HCT116 (cell line): ENCODE data around the gene ASCC2. TPM values are rescaled to one million over a fixed set of nuclear protein-coding genes. Genes with fewer than 3 reads are reported as not detected.

Experiments
- ATAC-seq: fragments of 200-7000 bp; cut with Tn5 transposase; 2 replicates; pipeline ENCODE4 v1.9.1; 2020; ENCODE audit warnings: mild to moderate bottlenecking, moderate library complexity
- BruUV-seq: library from RNA; stranded (reverse); fragments of 400-500 nt; replicated peaks from 2 replicates; lab custom pipeline; 2021; lab: Mats Ljungman, UMichigan
- CTCF ChIA-PET: fragments of 300-600 bp; sonication (Branson Sonifier 250); formaldehyde crosslinking; loops from one replicate; lab custom pipeline; 2021; ENCODE audit warnings: antibody characterized with exemption; lab: Charles Lee
- POLR2A ChIA-PET: fragments of 300-600, 350-600 bp; sonication (Branson Sonifier 250); formaldehyde crosslinking; loops from one replicate; lab custom pipeline; 2021; ENCODE audit warnings: antibody characterized with exemption; lab: Charles Lee
- RAD21 ChIA-PET, 2 experiments: fragments of 300-600 bp; sonication (Branson Sonifier 250); formaldehyde crosslinking; loops; one replicate each; lab custom pipeline; 2023; ENCODE audit warnings: low total read pairs in 2 of 2; ENCODE audit not compliant: uncharacterized antibody in 2 of 2, unreplicated experiment in 2 of 2, low non-redundant PET in 1 of 2; lab: Charles Lee
- DNase-seq: peaks from one replicate; pipeline ENCODE4 v3.0.0-alpha.2; 2010; ENCODE audit warnings: low read depth, low spot score
- H2AFZ ChIP-seq: fragments of 200-600 bp; shearing (Covaris generic), sonication (generic); 2 replicates; pipeline ENCODE4 v1.6.1; 2017; ENCODE audit warnings: low read depth, mixed run types, mixed read lengths, antibody characterized with exemption, low read length; ENCODE audit not compliant: poor library complexity, severe bottlenecking
- H3K27ac ChIP-seq: 2 replicates; pipeline ENCODE4 v1.5.1; 2012; ENCODE audit warnings: low read depth, low read length
- H3K27me3 ChIP-seq: fragments of 200-600 bp; sonication (generic); 2 replicates; pipeline ENCODE4 v1.6.1; 2016; ENCODE audit warnings: mixed run types, low read length, mixed read lengths; ENCODE audit not compliant: insufficient read depth
- H3K36me3 ChIP-seq, 2 experiments: fragments of 200-500 bp in 1 of 2; fragments of 200-600 bp in 1 of 2; sonication (Bioruptor generic) in 1 of 2; sonication (generic) in 1 of 2; 2 replicates each; pipeline versions ENCODE4 v1.5.1 to v1.6.1; 2014 to 2016; ENCODE audit warnings: low read length in 2 of 2, inconsistent platforms in 1 of 2, mixed read lengths in 1 of 2, mixed run types in 1 of 2; ENCODE audit not compliant: insufficient read depth in 2 of 2, control insufficient read depth in 1 of 2
- H3K4me1 ChIP-seq, 2 experiments: fragments of 200-600 bp in 1 of 2; sonication (generic) in 1 of 2; 2 replicates each; pipeline versions ENCODE4 v1.5.1 to v1.6.1; 2012 to 2017; ENCODE audit warnings: low read length in 2 of 2, inconsistent platforms in 1 of 2, mild to moderate bottlenecking in 1 of 2, mixed read lengths in 1 of 2, mixed run types in 1 of 2, moderate library complexity in 1 of 2; ENCODE audit not compliant: insufficient read depth in 2 of 2, control insufficient read depth in 1 of 2
- H3K4me2 ChIP-seq: fragments of 200-600 bp; sonication (generic); 2 replicates; pipeline ENCODE4 v1.6.1; 2017; ENCODE audit warnings: mixed run types, low read length, mixed read lengths
- H3K4me3 ChIP-seq, 2 experiments: fragments of 200-600 bp in 1 of 2; sonication (generic) in 1 of 2; replicated peaks in 1 of 2; 2 replicates each; pipeline ENCODE4 v1.5.1; 2011 to 2016; ENCODE audit warnings: low read length in 2 of 2, control low read depth in 1 of 2, low read depth in 1 of 2, mild to moderate bottlenecking in 1 of 2, mixed read lengths in 1 of 2, mixed run types in 1 of 2
- H3K79me2 ChIP-seq: fragments of 200-600 bp; sonication (generic); 2 replicates; pipeline ENCODE4 v1.6.1; 2017; ENCODE audit warnings: mild to moderate bottlenecking, mixed run types, low read length, moderate library complexity, mixed read lengths; ENCODE audit not compliant: insufficient read depth
- H3K9ac ChIP-seq: fragments of 200-600 bp; sonication (generic); 2 replicates; pipeline ENCODE4 v1.6.1; 2016; ENCODE audit warnings: low read length, mixed read lengths
- H3K9me2 ChIP-seq: fragments of 200-600 bp; sonication (generic), shearing (Covaris generic); 2 replicates; pipeline ENCODE4 v1.6.1; 2017; ENCODE audit warnings: mixed run types, mild to moderate bottlenecking, moderate library complexity; ENCODE audit not compliant: insufficient read depth
- H3K9me3 ChIP-seq, 2 experiments: fragments of 200-500 bp in 1 of 2; fragments of 200-600 bp in 1 of 2; sonication (Bioruptor generic) in 1 of 2; sonication (generic) in 1 of 2; 2 replicates each; pipeline ENCODE4 v1.6.1; 2014 to 2017; ENCODE audit warnings: low read length in 2 of 2, mixed read lengths in 2 of 2, inconsistent platforms in 1 of 2, low read depth in 1 of 2, mild to moderate bottlenecking in 1 of 2, mixed run types in 1 of 2, moderate library complexity in 1 of 2; ENCODE audit not compliant: control insufficient read depth in 1 of 2, insufficient read depth in 1 of 2
- H4K20me1 ChIP-seq: fragments of 200-600 bp; sonication (generic), shearing (Covaris generic); 2 replicates; pipeline ENCODE4 v1.6.1; 2017; ENCODE audit warnings: mixed run types, mild to moderate bottlenecking, moderate library complexity; ENCODE audit not compliant: insufficient read depth
- CTCF ChIP-seq, 3 experiments: fragments of 200-600 bp in 1 of 3; sonication (generic) in 1 of 3; IDR thresholded peaks in 2 of 3; conservative IDR thresholded peaks in 1 of 3; 2 replicates each; pipeline ENCODE4 v1.5.1; 2012 to 2017; ENCODE audit warnings: low read depth in 2 of 3, low read length in 2 of 3, antibody characterized with exemption in 1 of 3, borderline replicate concordance in 1 of 3, control low read depth in 1 of 3, mild to moderate bottlenecking in 1 of 3, mixed read lengths in 1 of 3, mixed run types in 1 of 3, moderate library complexity in 1 of 3; ENCODE audit not compliant: insufficient read depth in 1 of 3
- EZH2phosphoT487 ChIP-seq: fragments of 200-600 bp; IDR thresholded peaks from 2 replicates; pipeline ENCODE4 v1.6.1; 2018; ENCODE audit warnings: antibody characterized with exemption, borderline replicate concordance
- RAD21 ChIP-seq: IDR thresholded peaks from 2 replicates; pipeline ENCODE4 v1.6.1; 2012; ENCODE audit warnings: low read depth, mild to moderate bottlenecking
- SP1 ChIP-seq: IDR thresholded peaks from 2 replicates; pipeline ENCODE4 v1.6.1; 2012; ENCODE audit warnings: low read depth
- SRF ChIP-seq: IDR thresholded peaks from 2 replicates; pipeline ENCODE4 v1.6.1; 2012; ENCODE audit warnings: low read depth
- ZBTB33 ChIP-seq: IDR thresholded peaks from 2 replicates; pipeline ENCODE4 v1.6.1; 2011; ENCODE audit warnings: mild to moderate bottlenecking, low read length, moderate library complexity; ENCODE audit not compliant: insufficient replicate concordance; ENCODE audit errors: extremely low read depth
- ZFX ChIP-seq: fragments of 450-650 bp; IDR thresholded peaks from 2 replicates; pipeline ENCODE4 v1.6.1; 2017
- intact Hi-C: fragments of 100-400 bp; cut with micrococcal nuclease; formaldehyde crosslinking; loops from 2 replicates; pipeline ENCODE4 v1.10.0; 2022
- total RNA-seq: library from RNA; stranded (reverse); gene quantifications from one replicate; pipeline ENCODE4 v1.2.1, GENCODE V29; 2021; ENCODE audit not compliant: unreplicated experiment

The ASCC2 gene
- total RNA-seq, 1 experiment from 2014 or later = 68.6 TPM

- intact Hi-C loops = no loop called here
- CTCF ChIA-PET = no interaction called here
These were observed 49.3 kb upstream of the ASCC2 start for GRCh38 chr22:29887358-29887757.

GRCh38 chr22:29886596-29886995 lies 48.5 kb upstream of the ASCC2 start:
- intact Hi-C loops = no loop called here
- ChIA-PET RAD21 (interaction anchor here in 1 of 2 experiments (0.6 kb wide), 1 partner anchor 9 kb away, joined by 4 read pairs; no protein-coding TSS in a partner anchor), POLR2A (no interaction called here), CTCF (no interaction called here)
- H3K9ac ChIP-seq = no peak overlapping the region
- no TSS peak for BruUV-seq
- no peak overlapping the region for H2AFZ ChIP-seq
- no peaks in the 10 kb centered on the region for H3K9me2 ChIP-seq
- no peaks in the 10 kb centered on the region for H3K27me3 ChIP-seq
- DNase-seq (no peak), ATAC-seq (no peak)
- H3K79me2 ChIP-seq = peaks cover 71% of the 10 kb centered on the region
- H3K4me3 ChIP-seq = no peak overlapping the region
- H3K9me3 ChIP-seq = no peaks in the 10 kb centered on the region
- TF ChIP-seq ZFX (no peak), EZH2phosphoT487 (no peak), CTCF (IDR thresholded peaks at IDR 0.05 in 2 of 3, conservative IDR thresholded peaks at IDR 0.05 in 1 of 3; ENCODE audit: borderline replicate concordance in 1 of 3, insufficient read depth in 1 of 3, low read depth in 2 of 3, low read length in 2 of 3) (no peak)
- peaks cover 4 to 12% of the 10 kb centered on the region in 2 experiments; a peak in 2 of 4 replicates for H3K4me1 ChIP-seq
- H3K27ac ChIP-seq = no peak overlapping the region
- no peaks in the 10 kb centered on the region for H4K20me1 ChIP-seq
- H3K36me3 ChIP-seq = no peaks in the 10 kb centered on the region
- no peak overlapping the region for H3K4me2 ChIP-seq

More at GRCh38 chr22:29887358-29887757, 49.3 kb upstream of the ASCC2 start:
- H3K9ac ChIP-seq = no peak overlapping the region
- no peaks in the 10 kb centered on the region for H3K27me3 ChIP-seq
- H4K20me1 ChIP-seq = no peaks in the 10 kb centered on the region
- H3K9me2 ChIP-seq = no peaks in the 10 kb centered on the region
- peaks cover 76% of the 10 kb centered on the region for H3K79me2 ChIP-seq
- ATAC-seq = no peak
- H3K4me2 ChIP-seq = no peak overlapping the region
- H3K9me3 ChIP-seq = no peaks in the 10 kb centered on the region
- H3K36me3 ChIP-seq = no peaks in the 10 kb centered on the region
- no peak for DNase-seq
- H2AFZ ChIP-seq = no peak overlapping the region
- no TSS peak for BruUV-seq
- H3K4me3 ChIP-seq = no peak overlapping the region
- H3K4me1 ChIP-seq = peaks cover 4 to 11% of the 10 kb centered on the region in 2 experiments; a peak in 2 of 4 replicates
- POLR2A ChIA-PET = no interaction called here
- RAD21 ChIA-PET = interaction anchor here in 1 of 2 experiments (0.6 kb wide), 1 partner anchor 9 kb away, joined by 4 read pairs; no protein-coding TSS in a partner anchor
- no peak overlapping the region for H3K27ac ChIP-seq
- TF ChIP-seq ZFX = no peak
- no peak for TF ChIP-seq SP1
- no peak for TF ChIP-seq RAD21
- TF ChIP-seq SRF = no peak
- no peak for TF ChIP-seq ZBTB33
